HTERT RPE-1 (cell line): Measurements from ENCODE around the gene FSIP1.

Experiments used
- in situ Hi-C: fragments of 300-500 bp; cut with MboI; formaldehyde crosslinking; loops from 4 replicates; pipeline ENCODE4 v1.14.3; 2020; ENCODE audit warnings: low sequenced_read_pairs

The FSIP1 gene

DNA sequence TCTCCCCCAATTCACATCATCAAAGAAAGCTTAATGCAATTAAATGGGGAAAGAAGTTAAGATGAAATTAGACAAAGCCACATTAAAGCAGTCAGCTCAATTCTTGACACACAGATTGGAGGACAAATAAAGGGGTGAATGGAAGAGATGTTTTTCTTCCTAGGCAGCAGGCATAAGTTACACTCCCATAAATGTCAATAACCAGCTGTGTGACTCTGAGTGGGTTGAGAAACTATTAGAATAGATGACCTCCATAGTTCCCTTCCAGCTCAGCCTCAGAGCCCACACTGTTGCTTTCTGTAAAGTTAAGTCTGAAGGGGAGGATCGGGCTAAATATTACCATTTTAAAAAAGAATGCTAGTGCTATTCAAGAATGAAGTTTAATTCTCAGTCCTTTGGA lies 130.8 kb downstream of the FSIP1 start:
- in situ Hi-C loops: no loop called here

DNA sequence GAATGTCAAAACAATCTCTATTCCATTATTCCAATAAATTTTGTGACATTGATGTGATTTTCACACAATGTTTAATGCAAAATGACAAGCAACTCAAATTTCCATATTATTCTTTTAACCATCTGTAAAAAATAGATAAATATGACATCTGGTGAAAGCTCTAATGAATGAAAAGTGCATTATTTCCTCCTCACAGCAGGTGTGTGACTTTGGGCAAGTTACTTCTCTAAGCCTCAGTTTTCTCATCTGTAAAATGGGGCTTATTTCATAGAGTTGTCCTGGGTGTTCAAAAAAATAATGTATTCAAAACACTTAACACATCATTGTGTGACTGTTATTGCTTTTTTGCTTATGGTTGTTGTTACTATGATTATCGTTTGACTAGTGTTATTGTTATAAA lies 131.3 kb downstream of the FSIP1 start:
- in situ Hi-C loops: no loop called here

DNA sequence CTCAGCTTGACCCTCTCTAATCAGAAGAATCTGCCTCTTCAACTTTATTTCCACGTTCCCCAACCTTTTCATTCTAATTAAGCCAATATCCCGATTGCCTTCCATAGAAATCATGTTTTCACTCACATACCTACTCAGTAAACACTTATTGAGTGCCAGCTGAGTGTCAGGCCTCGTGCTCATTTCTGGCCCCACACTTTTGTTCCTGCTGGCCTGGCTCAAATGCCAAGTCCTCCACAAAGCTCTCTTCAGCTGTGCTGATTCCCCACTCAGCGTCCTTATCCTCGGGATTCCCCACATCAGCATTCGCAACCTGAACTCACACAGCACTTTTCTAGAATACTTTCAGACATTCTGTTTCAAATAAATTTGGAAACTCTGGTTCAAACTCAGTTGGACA lies 132.9 kb downstream of the FSIP1 start:
- in situ Hi-C loops: no loop called here

DNA sequence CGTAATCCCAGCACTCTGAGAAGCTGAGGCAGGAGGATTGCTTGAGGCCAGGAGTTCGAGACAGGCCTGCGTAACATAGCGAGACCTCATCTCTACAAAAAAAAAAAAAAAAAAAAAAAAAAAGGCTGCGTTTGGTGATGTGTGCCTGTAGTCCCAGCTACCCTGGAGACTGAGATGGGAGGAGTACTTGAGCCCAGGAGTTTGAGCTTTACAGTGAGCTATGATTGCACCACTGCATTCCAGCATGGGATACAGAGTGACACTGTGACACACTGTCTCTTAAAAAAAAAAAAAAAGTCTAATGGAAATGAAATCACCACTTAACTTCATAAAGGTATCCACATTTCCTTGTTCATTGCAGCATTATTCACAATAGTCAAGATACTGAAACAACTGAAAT lies 136.2 kb downstream of the FSIP1 start:
- in situ Hi-C loops: no loop called here

DNA sequence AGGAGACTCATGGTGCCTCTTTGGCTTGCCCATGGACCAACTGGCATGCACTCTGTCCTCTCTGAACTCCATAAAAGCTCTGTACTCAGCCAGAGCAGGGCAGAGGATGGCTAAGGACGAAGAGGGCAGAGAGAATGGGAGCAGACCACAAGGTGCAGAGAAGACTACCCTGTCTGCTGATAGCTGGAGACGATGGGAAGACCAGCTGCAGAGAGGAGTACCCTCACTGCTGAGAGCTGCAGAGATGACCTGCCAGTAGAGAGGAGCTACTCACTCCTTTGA lies 136.7 kb downstream of the FSIP1 start:
- in situ Hi-C loops: no loop called here

DNA sequence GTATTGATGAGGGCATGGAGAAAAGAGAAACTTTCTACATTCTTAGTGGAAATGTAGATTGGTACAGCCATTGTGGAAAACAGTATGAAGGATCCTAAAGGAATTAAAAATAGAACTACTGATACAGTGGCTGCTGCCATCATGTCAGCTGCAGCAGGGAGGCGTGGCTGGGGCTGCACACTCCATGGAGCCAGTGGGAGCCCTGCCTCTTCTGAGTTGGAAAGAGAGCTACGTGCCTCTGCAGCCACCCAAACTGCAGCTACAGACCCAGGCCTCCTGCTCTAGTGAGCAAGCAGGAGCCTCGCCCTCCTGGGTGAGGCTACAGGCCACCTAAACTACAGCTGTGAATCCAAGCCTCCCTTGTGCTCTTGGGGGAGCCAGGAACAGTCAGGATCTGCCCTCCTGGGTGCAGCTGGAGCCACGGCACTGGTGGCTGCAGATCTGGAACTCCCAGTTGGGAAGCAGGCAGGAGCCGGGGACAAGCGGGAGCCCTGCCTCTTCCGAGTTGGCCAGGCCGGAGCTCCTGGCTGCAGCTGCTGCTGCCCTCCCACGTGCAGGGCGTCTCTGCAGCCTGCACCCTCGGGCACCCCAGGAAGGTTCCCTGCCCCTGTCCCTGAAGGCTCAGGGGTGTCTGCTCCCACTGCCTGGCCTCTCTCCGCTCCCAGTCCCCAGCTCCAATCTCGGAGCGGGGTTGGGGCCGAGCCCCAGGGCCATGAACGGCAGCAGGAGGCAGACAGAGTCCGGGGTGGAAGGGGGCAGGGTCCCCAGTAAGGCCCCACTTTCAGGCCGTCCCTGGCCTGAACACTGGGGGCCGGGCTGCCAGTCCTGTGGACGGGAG lies 137.3 kb downstream of the FSIP1 start:
- in situ Hi-C loops: no loop called here

DNA sequence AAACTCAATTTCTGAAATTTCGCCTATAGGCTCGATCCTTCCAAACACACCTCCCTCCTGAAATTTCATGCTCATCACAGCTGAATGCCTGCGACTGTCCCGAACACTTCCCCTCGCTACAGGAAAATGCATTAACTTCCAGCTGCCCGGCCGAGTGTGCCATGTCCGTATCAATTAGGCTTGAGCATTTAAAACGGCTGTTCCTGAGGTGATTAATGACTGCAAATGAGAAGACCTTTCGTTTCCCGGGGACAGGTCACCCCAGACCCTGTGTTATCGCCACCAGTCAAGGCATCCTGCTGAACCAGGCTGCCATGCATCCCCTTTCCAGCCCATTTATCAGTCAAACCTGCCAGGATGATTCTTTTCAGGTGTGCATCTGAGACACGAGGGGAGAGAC lies 138.5 kb downstream of the FSIP1 start:
- in situ Hi-C loops: no loop called here

DNA sequence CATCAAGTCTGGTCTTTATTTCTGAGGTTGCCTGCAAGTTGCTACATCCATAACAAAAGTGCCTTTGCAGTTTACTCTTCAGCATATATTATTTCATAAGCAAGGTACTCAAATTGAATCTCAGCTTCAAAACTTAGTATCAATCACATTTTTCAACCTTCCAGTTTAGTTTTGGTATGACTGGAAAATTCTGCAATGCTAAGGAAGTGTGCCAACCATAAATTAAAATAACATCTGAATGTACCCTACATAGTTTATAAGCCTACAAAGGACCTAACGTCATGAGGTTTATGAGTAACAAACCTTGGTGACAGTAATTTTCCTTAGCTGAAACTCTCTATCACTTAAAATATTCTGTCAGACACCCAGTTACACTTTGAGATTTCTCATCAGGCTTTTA lies 138.9 kb downstream of the FSIP1 start:
- in situ Hi-C loops: no loop called here

DNA sequence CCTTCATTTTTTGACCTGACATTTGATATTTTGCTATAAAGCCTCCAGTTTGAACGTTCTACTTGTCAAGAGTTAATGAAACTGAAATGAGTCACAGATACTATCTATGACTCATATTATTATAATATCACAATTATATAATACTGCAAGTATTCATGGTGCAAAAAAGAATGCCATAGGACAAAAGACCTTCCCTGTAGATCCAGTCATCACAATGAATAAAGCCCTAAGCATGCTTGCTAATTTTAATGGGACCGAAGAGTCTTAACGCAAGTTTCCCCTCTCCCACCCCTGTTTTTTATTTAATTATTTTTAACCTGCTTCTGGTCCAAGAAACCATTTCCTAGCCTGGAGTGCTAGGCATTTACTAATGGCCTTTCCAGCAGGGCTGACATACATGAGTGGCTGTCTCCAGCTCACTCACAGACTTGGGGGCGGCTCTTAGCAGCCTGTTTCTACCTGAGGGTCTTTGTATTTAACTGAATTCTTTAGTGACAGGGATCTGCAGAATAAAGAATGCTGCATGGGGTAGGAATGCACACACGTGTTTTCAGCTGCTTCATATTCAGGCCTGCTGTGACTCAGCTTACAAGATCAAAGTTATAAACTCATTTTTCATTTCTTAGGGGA lies 140.5 kb downstream of the FSIP1 start:
- in situ Hi-C loops: no loop called here

DNA sequence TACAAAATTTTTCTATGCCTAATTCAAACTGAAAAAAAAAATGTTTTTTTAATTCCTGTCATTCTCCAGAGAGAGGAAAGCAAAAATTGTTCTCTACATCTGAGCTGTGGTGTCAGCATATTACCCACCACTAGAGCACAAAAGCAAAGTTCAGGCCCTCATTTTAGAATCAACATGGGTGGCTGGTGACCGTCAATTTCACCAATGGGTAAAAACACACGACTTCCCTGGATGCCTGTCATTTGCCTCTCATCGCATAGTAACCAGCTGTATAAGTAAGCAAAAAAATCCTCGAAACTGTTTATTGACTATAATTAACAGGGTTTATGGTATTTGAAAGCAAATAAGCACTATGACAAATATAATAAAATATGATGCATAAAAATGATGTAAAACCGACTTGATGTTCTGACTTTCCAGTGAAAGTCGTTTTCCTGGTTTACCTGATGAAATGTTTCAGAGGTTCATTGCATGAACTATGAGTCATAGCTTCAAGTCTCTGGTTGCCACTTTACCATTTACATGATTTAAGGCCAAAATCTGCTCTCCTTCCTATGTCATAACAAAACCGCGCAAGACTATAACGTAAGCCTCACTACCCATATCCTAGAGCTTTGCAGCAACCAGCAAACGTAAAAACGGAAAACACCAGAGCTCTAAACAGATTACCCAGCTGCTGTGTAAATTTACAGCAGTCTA lies 141.3 kb downstream of the FSIP1 start:
- in situ Hi-C loops: no loop called here

DNA sequence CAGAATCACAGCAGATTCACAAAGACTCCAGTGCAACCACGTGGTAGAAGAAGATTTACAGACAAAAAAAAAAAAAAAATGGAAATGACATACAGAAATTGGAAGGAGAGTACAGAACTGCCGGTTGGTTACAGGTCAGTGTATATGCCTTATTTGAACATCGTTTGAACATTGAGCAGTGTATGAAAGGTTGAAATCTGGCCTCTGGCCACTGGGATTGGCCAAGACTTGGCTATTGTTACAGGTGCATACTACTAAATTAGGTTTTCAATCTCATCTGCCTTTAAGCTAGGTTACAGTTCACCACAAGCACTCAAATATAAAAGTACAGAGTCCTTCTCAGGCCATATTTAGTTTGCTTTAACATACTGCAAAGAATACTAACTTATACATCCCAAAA lies 142.0 kb downstream of the FSIP1 start:
- in situ Hi-C loops: no loop called here

DNA sequence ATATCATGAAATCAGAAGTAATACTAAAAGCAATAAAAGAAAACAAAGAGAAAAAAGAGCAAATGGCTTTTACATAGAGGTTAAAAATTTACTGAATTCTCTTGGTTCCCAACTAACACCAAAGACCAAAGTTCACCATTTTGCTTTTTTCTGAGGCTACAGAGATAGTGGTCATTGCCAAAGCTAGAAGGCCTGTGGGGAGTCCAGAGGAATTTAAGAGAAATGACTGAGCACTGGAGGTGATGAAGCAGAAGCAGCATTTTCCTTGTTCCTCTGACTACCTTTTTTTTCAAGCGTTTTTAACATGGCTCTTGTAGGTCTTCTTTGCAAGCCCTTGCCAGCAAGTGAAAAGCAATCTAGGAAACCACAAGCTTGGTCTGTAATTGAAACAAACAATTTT lies 143.6 kb downstream of the FSIP1 start:
- in situ Hi-C loops: no loop called here

DNA sequence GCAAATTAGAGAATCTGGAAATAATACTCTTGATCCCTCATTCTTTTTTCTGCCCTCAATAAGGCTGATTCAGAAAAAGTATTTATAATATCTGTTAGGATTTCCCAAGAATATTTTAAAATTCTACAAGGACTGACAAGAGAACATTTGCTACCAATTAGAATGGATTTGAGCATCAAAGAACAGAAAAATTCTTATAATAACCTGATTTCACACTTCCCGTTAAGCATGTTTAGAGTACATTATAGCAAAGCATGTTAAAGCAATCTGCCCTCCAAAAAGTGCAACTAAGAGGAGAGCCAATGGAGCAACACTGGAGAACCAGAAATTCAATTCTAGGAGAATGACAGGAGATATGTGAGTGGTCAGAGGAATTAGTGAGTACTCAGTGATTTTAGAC lies 144.6 kb downstream of the FSIP1 start:
- in situ Hi-C loops: no loop called here

DNA sequence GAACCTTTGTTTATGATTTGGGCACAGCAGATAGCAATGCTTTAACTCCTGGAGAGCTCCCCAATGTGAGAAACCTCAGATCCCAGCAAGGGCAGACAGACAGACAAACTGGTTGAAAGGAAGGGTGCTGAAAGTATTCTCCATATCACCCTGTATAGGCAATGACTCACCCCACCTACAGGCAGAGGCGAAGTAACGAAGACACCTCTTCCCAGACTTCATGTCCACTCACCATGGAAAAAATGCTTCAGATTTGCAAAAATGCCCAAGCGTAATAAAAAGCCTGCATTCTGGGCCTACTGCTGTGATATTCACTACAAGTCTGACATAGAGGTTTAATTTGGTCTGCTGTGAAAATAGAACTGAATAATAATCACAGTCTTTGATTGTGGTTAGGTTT lies 151.3 kb downstream of the FSIP1 start:
- in situ Hi-C loops: no loop called here

DNA sequence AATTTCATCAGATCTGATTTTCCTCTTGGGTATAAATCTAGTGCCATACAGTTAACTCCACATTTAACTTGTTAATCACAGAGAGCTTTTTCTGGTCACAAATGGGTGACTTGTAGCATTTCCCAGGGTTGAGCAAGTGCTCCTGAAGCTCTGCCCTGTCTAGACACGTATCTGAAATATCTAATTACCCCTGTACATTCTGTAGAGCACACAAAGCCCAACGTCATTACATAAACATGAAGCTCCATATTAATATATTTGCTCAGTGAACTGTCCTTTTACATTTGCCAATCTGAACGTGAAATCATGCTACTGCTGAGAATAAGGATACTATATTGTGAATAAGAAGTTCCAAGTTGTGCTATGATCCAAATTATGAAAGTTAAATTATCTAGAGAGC lies 152.7 kb downstream of the FSIP1 start:
- in situ Hi-C loops: no loop called here

DNA sequence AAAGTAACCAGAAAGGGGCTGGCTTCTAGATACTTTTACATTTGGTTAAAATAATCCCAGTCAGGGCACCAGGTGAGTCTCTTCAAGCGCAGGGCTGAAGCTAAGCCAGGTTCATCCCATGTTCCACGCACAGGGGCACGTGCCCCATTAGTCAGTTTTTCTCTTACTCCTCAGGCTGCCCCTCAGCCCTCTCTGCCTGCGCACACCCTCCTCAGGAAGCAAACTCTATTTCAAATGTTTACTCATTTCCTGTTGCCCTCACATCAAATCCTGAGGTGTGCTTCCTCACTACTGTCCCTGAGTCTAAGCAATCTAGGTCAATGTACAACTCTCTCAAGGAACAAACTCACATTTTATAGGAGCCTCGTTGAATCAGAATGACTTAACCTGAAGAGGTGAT lies 153.3 kb downstream of the FSIP1 start:
- in situ Hi-C loops: no loop called here

DNA sequence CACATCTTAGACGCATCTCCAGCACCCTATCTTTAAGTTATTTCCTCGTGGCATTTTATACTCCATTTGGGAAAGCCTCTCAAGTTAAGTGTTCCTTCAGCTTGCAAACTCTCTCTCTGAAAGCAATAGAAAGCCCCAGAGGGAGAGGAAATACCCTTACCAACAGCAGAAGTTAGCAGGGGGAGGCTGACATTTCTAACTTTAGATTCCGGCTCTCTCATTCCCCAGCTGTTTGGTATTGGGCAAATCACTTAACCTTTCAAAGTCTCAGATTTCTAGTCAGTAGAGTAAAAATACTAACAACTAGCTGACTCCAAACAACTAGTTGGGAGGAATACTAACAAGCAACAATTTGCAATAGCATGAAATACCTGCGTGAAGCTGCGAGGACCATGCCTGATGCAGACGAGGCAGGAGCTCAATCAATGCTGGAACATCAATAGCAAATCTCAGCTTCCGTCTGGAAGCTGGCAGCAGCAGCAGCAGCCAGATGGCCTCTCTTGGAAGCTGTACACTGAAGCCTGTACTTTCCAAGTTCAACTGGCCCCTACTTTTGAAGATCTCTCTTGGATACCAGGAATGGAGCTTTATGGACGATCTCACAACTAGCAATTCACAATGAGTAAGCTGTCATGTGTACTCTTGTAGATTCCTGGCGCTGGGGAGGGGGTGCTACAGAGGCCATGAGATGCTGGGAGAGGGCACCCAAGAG lies 153.9 kb downstream of the FSIP1 start:
- in situ Hi-C loops: no loop called here

DNA sequence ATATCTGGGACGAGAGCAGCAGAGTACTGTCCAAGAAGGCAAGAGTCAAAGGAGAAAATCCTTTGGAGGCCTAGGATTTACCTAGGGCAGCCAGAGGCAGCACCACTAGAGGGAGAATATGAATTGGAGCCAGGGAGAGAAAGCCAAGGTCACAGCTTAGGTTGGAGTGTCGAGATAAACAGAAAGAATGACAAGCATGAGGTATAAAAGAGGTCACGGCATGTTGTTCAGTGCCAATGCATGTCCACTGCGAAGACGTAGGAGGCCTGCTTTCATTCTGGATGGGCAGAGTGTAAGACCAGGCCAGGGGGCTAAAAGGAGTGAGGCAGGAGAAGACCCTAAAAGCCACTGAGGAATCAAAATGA lies 154.5 kb downstream of the FSIP1 start:
- in situ Hi-C loops: no loop called here

DNA sequence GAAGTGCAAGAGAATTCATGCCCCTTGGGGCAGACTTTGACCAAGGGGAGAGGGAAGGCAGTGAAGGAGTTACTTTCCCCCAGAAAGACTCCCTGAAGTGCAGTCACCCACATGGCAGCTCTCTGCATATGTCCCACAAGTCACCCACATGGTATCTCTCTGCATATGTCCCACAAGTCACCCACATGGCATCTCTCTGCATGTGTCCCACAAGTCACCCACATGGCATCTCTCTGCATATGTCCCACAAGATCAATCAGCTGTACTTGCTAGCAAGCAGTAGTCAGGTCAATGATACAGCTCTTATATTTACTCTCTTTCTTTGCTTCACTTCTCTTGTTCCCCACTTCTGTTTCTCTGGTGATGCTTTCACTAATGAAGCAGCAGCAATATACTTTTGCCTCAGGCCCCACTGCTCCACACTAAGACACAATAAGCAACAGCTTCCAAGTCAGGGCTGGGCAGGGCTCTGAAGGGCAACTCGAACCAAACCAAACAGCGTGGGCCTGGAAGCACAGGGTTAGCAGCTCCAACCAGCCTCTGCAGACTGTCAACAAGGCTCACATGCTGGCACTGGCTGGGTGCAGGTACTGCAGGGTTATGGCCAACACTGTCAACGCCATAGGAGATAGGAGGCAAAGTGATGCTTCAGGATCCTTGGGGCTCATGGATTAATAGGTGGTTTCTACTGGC lies 155.0 kb downstream of the FSIP1 start:
- in situ Hi-C loops: no loop called here

DNA sequence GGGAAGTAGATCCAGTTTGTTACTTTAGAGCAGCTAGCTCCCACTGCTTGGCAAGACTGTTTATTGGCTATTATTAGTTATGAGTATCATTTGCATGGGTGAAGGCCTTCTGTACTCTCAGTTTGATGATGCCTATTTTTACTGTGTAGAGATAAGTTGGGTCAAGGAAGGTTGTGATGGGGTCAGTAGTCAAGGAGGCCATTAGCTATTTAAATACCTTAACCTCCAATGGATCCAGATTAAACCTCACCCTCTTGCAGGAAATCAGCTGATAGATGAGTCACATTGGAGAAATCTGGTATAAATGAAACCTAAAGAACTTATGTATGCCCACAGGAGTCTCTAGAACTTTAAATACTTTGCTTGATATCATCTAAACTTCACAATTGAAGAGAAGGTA lies 156.8 kb downstream of the FSIP1 start:
- in situ Hi-C loops: no loop called here

DNA sequence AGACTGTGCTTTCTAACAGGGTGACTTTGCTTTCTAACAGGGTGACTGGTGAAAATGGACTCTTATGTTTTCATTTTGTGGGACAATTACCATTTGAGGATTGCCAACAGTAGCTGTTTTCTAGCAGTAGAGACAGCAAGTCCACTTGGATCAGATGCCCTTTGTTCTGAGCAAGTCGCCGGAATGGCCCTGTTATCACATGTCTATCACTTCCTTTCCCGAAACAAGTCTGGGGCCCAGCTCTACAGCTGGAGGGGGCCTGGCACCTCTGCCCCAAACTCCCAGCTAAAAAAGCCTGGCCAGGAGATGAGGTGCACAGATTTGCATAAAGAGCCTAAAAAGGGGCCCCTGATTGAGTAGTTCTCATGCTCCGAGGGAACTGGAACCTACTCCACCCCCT lies 157.2 kb downstream of the FSIP1 start:
- in situ Hi-C loops: no loop called here
